Measurements from ENCODE around the gene ATR.
"Not testable (repeated sequence)": the region's sequence is repeated elsewhere in the genome, so short reads cannot be mapped to it uniquely, and the experiment has no call there.

The ATR gene

DNA sequence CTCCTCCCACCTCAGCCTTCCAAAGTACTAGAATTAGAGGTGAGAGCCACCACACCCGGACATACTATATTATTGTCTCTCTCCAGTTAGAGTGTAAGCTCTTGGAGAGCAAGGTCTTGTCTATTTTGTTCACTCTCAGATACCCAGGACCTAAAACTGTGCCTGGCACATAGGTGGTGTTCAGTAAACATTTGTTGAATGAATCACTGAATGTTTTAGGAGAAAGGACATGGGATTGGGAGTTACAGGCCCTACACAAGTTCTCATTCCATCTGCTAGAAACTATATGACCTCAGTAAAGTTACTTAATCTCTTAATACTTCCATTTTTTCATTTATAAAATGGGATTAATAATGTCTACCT, 1.5 kb upstream of the ATR start:
- DNase-seq (ENCODE audit: low spot score) = no peak
- in situ Hi-C loops (cut with MboI; ENCODE audit: low pct_unique_long_range_greater_than_20kb, low sequenced_read_pairs, unreplicated experiment) = loop anchor here (25.0 kb wide), 1 partner anchor 407 kb away; no protein-coding TSS in a partner anchor
- TF ChIP-seq, protein P1, sequence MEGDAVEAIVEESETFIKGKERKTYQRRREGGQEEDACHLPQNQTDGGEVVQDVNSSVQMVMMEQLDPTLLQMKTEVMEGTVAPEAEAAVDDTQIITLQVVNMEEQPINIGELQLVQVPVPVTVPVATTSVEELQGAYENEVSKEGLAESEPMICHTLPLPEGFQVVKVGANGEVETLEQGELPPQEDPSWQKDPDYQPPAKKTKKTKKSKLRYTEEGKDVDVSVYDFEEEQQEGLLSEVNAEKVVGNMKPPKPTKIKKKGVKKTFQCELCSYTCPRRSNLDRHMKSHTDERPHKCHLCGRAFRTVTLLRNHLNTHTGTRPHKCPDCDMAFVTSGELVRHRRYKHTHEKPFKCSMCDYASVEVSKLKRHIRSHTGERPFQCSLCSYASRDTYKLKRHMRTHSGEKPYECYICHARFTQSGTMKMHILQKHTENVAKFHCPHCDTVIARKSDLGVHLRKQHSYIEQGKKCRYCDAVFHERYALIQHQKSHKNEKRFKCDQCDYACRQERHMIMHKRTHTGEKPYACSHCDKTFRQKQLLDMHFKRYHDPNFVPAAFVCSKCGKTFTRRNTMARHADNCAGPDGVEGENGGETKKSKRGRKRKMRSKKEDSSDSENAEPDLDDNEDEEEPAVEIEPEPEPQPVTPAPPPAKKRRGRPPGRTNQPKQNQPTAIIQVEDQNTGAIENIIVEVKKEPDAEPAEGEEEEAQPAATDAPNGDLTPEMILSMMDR (IDR thresholded peaks at IDR 0.05; ENCODE audit: extremely low read depth, insufficient read depth, missing control alignments) = no peak

DNA sequence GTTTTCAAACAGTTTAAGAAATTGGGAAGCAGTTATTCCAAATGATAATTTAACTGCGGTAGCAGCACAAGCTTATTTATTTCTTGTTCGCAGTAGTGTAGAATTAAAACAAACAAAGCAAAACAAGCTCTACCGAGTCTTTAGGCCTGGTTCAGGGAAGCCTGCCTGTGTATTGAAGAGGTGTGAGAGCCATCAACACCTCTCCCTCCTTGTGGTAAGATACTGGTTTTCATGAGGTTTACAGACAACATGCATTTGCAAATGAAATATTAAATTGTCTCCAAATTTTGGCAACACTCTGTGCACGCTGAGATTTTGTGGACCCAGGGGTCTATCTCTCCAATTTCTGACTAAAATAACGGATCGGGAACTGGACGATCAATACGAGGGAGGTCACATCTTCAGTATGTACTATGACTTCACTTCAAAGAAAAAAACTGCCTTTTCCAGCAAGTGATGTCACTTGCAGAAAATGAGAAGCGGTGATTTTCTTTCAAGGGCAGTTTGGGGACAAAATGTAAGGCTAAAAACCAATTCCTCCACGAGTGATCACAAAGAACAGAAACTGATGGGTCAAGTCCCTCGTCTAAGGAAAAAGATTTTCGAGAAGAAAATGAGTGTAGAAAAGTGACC, 721 bp downstream of the ATR start:
- in situ Hi-C loops (cut with MboI; ENCODE audit: low pct_unique_long_range_greater_than_20kb, low sequenced_read_pairs, unreplicated experiment) = loop anchor here (25.0 kb wide), 1 partner anchor 409 kb away; no protein-coding TSS in a partner anchor
- no peak for DNase-seq (ENCODE audit: low spot score)
- TF ChIP-seq, protein P1 (IDR thresholded peaks at IDR 0.05; ENCODE audit: extremely low read depth, insufficient read depth, missing control alignments) = no peak

DNA sequence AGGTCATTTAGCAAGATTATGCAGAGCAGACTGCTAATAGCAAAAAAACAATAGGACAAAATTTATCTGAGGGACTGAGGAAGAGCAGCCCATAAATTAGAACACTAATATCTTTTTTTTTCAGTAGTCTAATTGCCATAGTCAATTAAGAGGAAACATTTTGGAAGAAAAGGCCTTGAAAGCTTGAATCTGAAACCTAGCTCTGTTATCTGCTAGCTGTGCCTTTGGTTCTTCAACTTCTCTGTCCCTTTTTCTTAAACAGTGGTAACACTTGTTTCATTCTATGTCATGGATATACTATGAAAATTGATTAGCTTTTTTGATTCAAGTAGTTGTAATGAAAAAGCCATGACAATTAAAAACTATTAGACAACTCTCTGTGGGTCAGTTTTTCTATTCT, 1.7 kb downstream of the ATR start:
- DNase-seq (ENCODE audit: low spot score) = no peak
- in situ Hi-C loops (cut with MboI; ENCODE audit: low pct_unique_long_range_greater_than_20kb, low sequenced_read_pairs, unreplicated experiment) = loop anchor here (25.0 kb wide), 1 partner anchor 411 kb away; no protein-coding TSS in a partner anchor
- TF ChIP-seq, protein P1 (IDR thresholded peaks at IDR 0.05; ENCODE audit: extremely low read depth, insufficient read depth, missing control alignments) = no peak

DNA sequence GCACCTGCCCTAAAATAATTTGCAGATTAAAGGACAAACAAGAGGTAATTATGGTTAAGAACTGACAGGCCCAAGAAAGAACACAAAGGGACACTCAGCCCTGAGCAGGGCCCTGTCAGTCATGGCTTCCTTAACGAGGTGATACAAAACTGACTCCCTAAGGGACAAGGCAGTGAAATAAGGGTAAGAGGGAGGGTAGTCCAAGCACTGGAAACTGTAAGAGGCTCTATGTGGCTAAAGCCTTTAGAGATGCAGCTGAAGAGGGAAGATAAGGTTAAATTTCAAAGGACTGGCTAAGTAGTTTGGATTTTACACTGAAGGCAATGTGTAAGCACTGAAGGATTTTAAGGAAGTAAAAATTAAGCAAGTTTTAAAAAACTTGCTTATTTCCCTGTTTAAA, 3.9 kb downstream of the ATR start:
- DNase-seq (ENCODE audit: low spot score) = no peak
- TF ChIP-seq, protein P1 (IDR thresholded peaks at IDR 0.05; ENCODE audit: extremely low read depth, insufficient read depth, missing control alignments) = no peak
- in situ Hi-C loops (cut with MboI; ENCODE audit: low pct_unique_long_range_greater_than_20kb, low sequenced_read_pairs, unreplicated experiment) = loop anchor here (25.0 kb wide), 1 partner anchor 413 kb away; no protein-coding TSS in a partner anchor

DNA sequence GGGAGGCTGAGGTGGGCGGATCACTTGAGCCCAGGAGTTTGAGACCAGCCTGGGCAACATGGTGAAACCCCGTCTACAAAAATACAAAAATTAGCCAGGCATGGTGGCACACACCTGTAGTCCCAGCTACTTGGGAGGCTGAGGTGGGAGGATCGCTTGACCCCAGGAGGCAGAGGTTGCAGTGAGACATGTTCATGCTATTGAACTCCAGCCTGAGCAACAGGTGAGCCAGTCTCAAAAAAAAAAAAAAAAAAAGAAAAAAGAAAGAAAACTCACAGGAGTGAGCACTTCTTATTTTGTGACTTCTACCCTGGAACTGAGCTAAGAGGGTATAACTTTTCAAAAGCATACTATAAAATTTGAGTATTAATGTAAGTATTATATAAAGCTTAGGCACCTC, 4.3 kb downstream of the ATR start:
- DNase-seq (ENCODE audit: low spot score); in situ Hi-C loops (cut with MboI; ENCODE audit: low pct_unique_long_range_greater_than_20kb, low sequenced_read_pairs, unreplicated experiment): not testable (repeated sequence)

DNA sequence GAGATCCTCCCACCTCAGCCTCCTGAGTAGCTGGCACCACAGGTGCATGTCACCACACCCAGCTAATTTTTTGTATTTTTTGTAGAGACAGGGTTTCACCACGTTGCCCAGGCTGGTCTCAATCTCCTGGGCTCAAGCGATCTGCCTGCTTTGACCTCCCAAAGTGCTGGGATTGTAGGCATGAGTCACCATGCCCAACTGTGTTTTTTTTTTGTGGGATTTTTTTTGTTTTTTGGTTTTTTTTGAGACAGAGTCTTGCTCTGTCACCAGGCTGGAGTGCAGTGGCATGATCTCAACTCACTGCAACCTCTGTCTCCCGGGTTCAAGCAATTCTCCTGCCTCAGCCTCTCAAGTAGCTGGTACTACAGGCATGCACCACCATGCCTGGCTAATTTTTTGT, 9.1 kb downstream of the ATR start:
- in situ Hi-C loops (cut with MboI; ENCODE audit: low pct_unique_long_range_greater_than_20kb, low sequenced_read_pairs, unreplicated experiment); DNase-seq (ENCODE audit: low spot score): not testable (repeated sequence)

DNA sequence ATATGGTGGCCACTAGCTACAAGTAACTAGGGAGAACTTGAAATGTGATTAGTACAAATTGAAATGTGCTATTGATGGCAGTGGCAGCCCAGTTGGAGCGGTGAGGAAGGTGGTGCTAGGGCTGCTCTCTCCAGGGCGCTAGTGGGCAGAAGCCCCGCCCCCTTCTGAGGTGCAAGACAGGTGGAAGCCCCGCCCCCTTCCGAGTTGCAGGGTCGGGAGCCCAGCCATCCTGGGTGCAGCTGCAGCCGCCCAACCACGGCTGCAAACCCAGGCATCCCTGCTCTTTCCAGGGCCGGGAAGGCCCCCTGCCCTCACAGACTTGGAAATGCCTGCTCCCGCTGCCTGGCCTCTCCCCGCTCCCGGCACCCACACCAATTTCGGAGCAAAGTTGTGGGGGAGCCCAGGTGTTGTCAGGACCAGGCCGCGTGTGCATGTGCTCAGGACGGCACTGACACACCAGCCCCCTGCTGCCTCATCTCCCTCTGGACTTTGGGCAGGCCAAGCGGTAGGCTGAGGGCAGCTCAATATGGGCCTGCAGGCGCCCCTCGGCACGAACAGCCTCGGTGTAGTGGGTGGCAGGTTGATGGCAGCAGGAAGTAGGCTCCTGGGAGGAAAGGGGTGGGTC, 10.0 kb downstream of the ATR start:
- DNase-seq (ENCODE audit: low spot score) = no peak
- TF ChIP-seq, protein P1 (IDR thresholded peaks at IDR 0.05; ENCODE audit: extremely low read depth, insufficient read depth, missing control alignments) = no peak
- in situ Hi-C loops (cut with MboI; ENCODE audit: low pct_unique_long_range_greater_than_20kb, low sequenced_read_pairs, unreplicated experiment) = no loop called here

Data from GM13977 (cell line).